HepG2 (cell line): ENCODE results near the gene RNF4. TPM values are rescaled to one million over a fixed set of nuclear protein-coding genes. Genes with fewer than 3 reads are reported as not detected.

Experiments used
- ATF4 ChIP-seq, 2 experiments: fragments of 450-650 bp in 1 of 2; sonication (generic) in 1 of 2; formaldehyde crosslinking; IDR thresholded peaks; 2 replicates each; pipeline versions ENCODE4 v1.5.0 to v1.8.0; 2020 to 2022; ENCODE audit warnings: mild to moderate bottlenecking in 1 of 2, missing genetic modification reagents in 1 of 2
- CREB1 ChIP-seq, 2 experiments: fragments of 450-650 bp in 1 of 2; IDR thresholded peaks; 2 replicates each; pipeline ENCODE4 v1.6.1; 2016 to 2017; ENCODE audit warnings: control low read depth in 1 of 2, mild to moderate bottlenecking in 1 of 2, missing compliant biosample characterization in 1 of 2, missing genetic modification characterization in 1 of 2
- CSRNP1 ChIP-seq: sonication (generic); formaldehyde crosslinking; IDR thresholded peaks from 2 replicates; pipeline ENCODE4 v1.8.1; 2023; ENCODE audit warnings: mild to moderate bottlenecking, missing genetic modification reagents
- EEA1 ChIP-seq: sonication (generic); formaldehyde crosslinking; IDR thresholded peaks from 2 replicates; pipeline ENCODE4 v1.5.1; 2020; ENCODE audit warnings: mild to moderate bottlenecking, missing genetic modification reagents, borderline replicate concordance
- HDAC1 ChIP-seq: sonication (generic); formaldehyde crosslinking; IDR thresholded peaks from 2 replicates; pipeline ENCODE4 v1.5.1; 2020; ENCODE audit warnings: mild to moderate bottlenecking, missing genetic modification reagents
- HNRNPLL ChIP-seq: fragments of 200-400 bp; formaldehyde crosslinking; IDR thresholded peaks from 2 replicates; pipeline ENCODE4 v1.6.1; 2017; ENCODE audit warnings: mild to moderate bottlenecking, low read depth, low read length; ENCODE audit not compliant: poor library complexity, severe bottlenecking
- HOXA3 ChIP-seq: sonication (generic); formaldehyde crosslinking; IDR thresholded peaks from 2 replicates; pipeline ENCODE4 v1.5.0; 2020; ENCODE audit warnings: missing genetic modification reagents
- IKZF5 ChIP-seq: IDR thresholded peaks from 2 replicates; pipeline ENCODE4 v1.6.1; 2018; ENCODE audit warnings: missing genetic modification reagents, mild to moderate bottlenecking, missing compliant biosample characterization
- KDM5A ChIP-seq: fragments of 200-600 bp; sonication (generic); IDR thresholded peaks from 2 replicates; pipeline ENCODE4 v1.7.0; 2018; ENCODE audit warnings: antibody characterized with exemption, mild to moderate bottlenecking, low read length, borderline replicate concordance
- MTA1 ChIP-seq: sonication (generic); formaldehyde crosslinking; IDR thresholded peaks from 2 replicates; pipeline ENCODE4 v1.4.0; 2020; ENCODE audit warnings: missing genetic modification reagents, mild to moderate bottlenecking, borderline replicate concordance
- MXI1 ChIP-seq: IDR thresholded peaks from 3 replicates; pipeline ENCODE4 v1.6.1; 2012; ENCODE audit warnings: low read depth, low read length, inconsistent platforms, borderline replicate concordance
- NFATC3 ChIP-seq: sonication (generic); formaldehyde crosslinking; IDR thresholded peaks from 2 replicates; pipeline ENCODE4 v1.5.1; 2020; ENCODE audit warnings: mild to moderate bottlenecking, missing genetic modification reagents
- NONO ChIP-seq, 2 experiments: fragments of 450-650 bp in 1 of 2; sonication (generic) in 1 of 2; formaldehyde crosslinking in 1 of 2; IDR thresholded peaks in 1 of 2; conservative IDR thresholded peaks in 1 of 2; 2 replicates each; pipeline versions ENCODE4 v1.6.1 to v1.8.0; 2017 to 2022; ENCODE audit warnings: mild to moderate bottlenecking in 1 of 2, missing genetic modification reagents in 1 of 2, moderate library complexity in 1 of 2
- RAD21 ChIP-seq: fragments of 450-650 bp; formaldehyde crosslinking; IDR thresholded peaks from 2 replicates; pipeline ENCODE4 v1.5.0; 2020; ENCODE audit warnings: mild to moderate bottlenecking
- TBL1XR1 ChIP-seq: fragments of 150-350 bp; IDR thresholded peaks from 2 replicates; pipeline ENCODE4 v1.6.1; 2014; ENCODE audit warnings: borderline replicate concordance, low read length; ENCODE audit not compliant: partially characterized antibody
- ZBTB38 ChIP-seq: sonication (generic); formaldehyde crosslinking; IDR thresholded peaks from 2 replicates; pipeline ENCODE4 v1.5.1; 2020; ENCODE audit warnings: mild to moderate bottlenecking, missing genetic modification reagents
- ZNF343 ChIP-seq: sonication (generic); formaldehyde crosslinking; IDR thresholded peaks from 2 replicates; pipeline ENCODE4 v1.4.0; 2020; ENCODE audit warnings: mild to moderate bottlenecking, missing genetic modification reagents
- ZNF563 ChIP-seq: sonication (generic); formaldehyde crosslinking; IDR thresholded peaks from 2 replicates; pipeline ENCODE4 v1.8.0; 2022; ENCODE audit warnings: mild to moderate bottlenecking, moderate library complexity, missing genetic modification reagents
- polyA plus RNA-seq, 8 experiments: library from polyadenylated mRNA; depleted of rRNA in 3 of 8; stranded (reverse) in 7 of 8; unstranded in 1 of 8; fragments of >200 nt; fragmentation: Illumina TruSeq in 4 of 8; extraction: Trizol in 4 of 8; gene quantifications; 2 replicates each; pipeline versions ENCODE4 v1.2.1 to v1.2.3, GENCODE V29; 2011 to 2016; ENCODE audit warnings: low read depth in 4 of 8, missing spikeins in 1 of 8, mixed read lengths in 1 of 8; ENCODE audit not compliant: insufficient read depth in 1 of 8
- total RNA-seq, 5 experiments: library from RNA; depleted of rRNA; stranded (reverse); fragments of >200 nt; fragmentation: Illumina TruSeq; extraction: Trizol; gene quantifications; 2 replicates each; pipeline ENCODE4 v1.2.3, GENCODE V29; 2016; ENCODE audit warnings: low read depth in 1 of 5
- TF ChIP-seq, protein P1 (sequence below): sonication (generic); formaldehyde crosslinking; IDR thresholded peaks from 2 replicates; pipeline ENCODE4 v1.5.0; 2020; ENCODE audit warnings: mild to moderate bottlenecking, missing genetic modification reagents, borderline replicate concordance

The RNF4 gene
- total and polyA plus RNA-seq, 2 of the 13 experiments (the other 11 are each of a cell fraction or from before 2014, with no cell fraction given) = 38.1 to 45.1 TPM

- TF ChIP-seq CSRNP1 (CRISPR knock-in tag) (no peak; the same call in 1 of the 2 replicates), NONO (IDR thresholded peaks at IDR 0.05) (no peak), NONO (CRISPR knock-in tag; conservative IDR thresholded peaks at IDR 0.05) (no peak), EEA1 (CRISPR knock-in tag) (no peak), RAD21 (CRISPR knock-in tag) (0 out of 2 replicates have a peak, but pooled peaks have one; percentile 16), HDAC1 (0 out of 2 replicates have a peak, but pooled peaks have one; percentile 39), NFATC3 (no peak), CREB1 (IDR thresholded peaks at IDR 0.05) (no peak), CREB1 (CRISPR knock-in tag; IDR thresholded peaks at IDR 0.05) (no peak), HNRNPLL (peak; percentile 15), KDM5A (no peak), TBL1XR1 (no peak), MXI1 (peak; percentile 12; the same call in 1 of the 3 replicates), ZBTB38 (CRISPR knock-in tag) (peak; percentile 21; the same call in 1 of the 2 replicates), HOXA3 (no peak), ATF4 (CRISPR knock-in tag; IDR thresholded peaks at IDR 0.05) (peak in 1 of 2 experiments; percentile 31; a peak in 1 of 4 replicates), MTA1 (CRISPR knock-in tag) (0 out of 2 replicates have a peak, but pooled peaks have one; percentile 19), ZNF343 (0 out of 2 replicates have a peak, but pooled peaks have one; percentile 21), ZNF563 (peak; percentile 82; the same call in 1 of the 2 replicates), IKZF5 (CRISPR knock-in tag) (no peak)
- TF ChIP-seq, protein P1, sequence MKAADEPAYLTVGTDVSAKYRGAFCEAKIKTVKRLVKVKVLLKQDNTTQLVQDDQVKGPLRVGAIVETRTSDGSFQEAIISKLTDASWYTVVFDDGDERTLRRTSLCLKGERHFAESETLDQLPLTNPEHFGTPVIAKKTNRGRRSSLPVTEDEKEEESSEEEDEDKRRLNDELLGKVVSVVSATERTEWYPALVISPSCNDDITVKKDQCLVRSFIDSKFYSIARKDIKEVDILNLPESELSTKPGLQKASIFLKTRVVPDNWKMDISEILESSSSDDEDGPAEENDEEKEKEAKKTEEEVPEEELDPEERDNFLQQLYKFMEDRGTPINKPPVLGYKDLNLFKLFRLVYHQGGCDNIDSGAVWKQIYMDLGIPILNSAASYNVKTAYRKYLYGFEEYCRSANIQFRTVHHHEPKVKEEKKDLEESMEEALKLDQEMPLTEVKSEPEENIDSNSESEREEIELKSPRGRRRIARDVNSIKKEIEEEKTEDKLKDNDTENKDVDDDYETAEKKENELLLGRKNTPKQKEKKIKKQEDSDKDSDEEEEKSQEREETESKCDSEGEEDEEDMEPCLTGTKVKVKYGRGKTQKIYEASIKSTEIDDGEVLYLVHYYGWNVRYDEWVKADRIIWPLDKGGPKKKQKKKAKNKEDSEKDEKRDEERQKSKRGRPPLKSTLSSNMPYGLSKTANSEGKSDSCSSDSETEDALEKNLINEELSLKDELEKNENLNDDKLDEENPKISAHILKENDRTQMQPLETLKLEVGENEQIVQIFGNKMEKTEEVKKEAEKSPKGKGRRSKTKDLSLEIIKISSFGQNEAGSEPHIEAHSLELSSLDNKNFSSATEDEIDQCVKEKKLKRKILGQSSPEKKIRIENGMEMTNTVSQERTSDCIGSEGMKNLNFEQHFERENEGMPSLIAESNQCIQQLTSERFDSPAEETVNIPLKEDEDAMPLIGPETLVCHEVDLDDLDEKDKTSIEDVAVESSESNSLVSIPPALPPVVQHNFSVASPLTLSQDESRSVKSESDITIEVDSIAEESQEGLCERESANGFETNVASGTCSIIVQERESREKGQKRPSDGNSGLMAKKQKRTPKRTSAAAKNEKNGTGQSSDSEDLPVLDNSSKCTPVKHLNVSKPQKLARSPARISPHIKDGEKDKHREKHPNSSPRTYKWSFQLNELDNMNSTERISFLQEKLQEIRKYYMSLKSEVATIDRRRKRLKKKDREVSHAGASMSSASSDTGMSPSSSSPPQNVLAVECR (CRISPR knock-in tag) = peak; percentile 63; the same call in 1 of the 2 replicates
Measured at GRCh38 chr4:2535376-2536192, 66.7 kb downstream of the RNF4 start (continued).
